Ovary (tissue), 3 donors: ENCODE results near the gene CA14.

ENCODE experiments used
- EP300 ChIP-seq: sonication (generic); formaldehyde crosslinking; IDR thresholded peaks from one replicate; pipeline ENCODE4 v1.6.1; 2017; ENCODE audit warnings: antibody characterized with exemption
- POLR2A ChIP-seq: fragments of 450-650 bp; IDR thresholded peaks from one replicate; pipeline ENCODE4 v1.6.1; 2017; ENCODE audit warnings: antibody characterized with exemption, mild to moderate bottlenecking, moderate library complexity
- TF ChIP-seq, protein P1 (sequence below), 3 donors: fragments of 450-650 bp in 2 of 3; fragments of 200-600 bp in 1 of 3; IDR thresholded peaks; one replicate each; pipeline versions ENCODE4 v1.5.1 to v1.8.0; 2016 to 2022; ENCODE audit warnings: antibody characterized with exemption in 3 of 3, mild to moderate bottlenecking in 1 of 3
- donor health status: DM: no; HTN: no; CAD: no.

DNA sequence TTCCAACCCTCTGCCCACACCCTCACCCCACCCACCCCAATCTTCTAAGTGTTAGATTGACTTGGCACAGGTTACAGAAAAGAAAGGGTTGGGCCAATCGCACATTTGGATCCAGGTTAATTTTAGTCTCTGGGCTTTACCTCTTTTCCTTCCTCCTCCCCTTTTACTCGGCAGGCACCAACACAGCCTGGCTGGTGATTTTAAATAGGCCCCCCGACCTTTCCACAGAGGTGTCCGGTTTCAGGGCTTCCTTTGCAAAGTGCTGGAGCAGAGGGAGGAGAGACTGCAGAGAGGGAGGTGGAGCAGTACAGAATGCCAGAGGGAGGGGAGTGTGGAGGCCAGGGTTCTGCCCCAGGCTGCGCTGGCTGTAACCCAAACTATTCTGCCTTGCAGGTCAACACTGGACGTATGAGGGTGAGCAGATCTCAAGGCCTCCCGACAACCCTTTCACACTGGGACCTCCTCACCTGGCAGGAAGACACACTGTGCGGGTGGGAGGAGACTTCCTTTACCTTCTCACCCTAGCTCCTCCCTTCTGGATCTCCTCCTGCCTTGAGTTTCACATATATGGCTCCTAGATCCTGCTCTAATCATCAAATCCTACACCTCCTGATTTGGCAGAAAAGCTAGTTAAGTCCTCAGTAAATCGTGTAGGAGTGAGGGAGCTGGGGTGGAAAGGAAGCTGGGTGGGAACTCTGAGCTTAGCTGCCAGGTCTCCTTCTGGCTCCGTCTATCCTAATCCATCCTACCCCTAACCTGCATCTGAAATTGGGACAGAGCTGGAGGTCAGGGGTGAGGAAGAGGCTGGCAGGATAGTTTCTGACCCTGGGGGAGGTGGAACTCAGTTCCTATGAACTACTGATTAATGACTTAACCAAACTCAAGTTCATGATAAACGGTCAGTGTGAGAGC lies 2.4 kb downstream of the CA14 start:
- TF ChIP-seq, protein P1, sequence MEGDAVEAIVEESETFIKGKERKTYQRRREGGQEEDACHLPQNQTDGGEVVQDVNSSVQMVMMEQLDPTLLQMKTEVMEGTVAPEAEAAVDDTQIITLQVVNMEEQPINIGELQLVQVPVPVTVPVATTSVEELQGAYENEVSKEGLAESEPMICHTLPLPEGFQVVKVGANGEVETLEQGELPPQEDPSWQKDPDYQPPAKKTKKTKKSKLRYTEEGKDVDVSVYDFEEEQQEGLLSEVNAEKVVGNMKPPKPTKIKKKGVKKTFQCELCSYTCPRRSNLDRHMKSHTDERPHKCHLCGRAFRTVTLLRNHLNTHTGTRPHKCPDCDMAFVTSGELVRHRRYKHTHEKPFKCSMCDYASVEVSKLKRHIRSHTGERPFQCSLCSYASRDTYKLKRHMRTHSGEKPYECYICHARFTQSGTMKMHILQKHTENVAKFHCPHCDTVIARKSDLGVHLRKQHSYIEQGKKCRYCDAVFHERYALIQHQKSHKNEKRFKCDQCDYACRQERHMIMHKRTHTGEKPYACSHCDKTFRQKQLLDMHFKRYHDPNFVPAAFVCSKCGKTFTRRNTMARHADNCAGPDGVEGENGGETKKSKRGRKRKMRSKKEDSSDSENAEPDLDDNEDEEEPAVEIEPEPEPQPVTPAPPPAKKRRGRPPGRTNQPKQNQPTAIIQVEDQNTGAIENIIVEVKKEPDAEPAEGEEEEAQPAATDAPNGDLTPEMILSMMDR (IDR thresholded peaks at IDR 0.05): no peak
- TF ChIP-seq EP300 (no peak), POLR2A (no peak)
